ENCODE data around the gene IQCK.

Gene IQCK

DNA sequence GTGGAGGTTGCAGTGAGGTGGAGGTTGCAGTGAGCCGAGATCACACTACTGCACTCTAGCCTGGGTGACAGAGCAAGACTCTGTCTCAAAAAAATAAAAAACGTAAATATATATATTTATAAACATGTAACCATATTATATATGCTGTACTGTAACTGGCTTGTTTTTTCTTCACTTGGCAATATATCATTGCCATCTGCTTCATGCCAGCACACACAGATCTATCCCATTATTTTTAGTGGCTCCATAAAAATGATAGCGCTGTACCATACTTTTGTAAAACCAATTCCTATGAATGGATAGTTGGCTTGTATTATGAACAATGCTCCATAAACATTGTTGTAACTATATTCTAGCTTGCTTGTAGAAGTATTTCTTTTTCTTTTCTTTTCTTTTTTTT lies 117.1 kb downstream of the IQCK start:
- H3K4me1 ChIP-seq (ENCODE audit: insufficient read depth, low read length): peaks cover 7% of the 10 kb centered on the region
- no peaks in the 10 kb centered on the region for H3K27me3 ChIP-seq (ENCODE audit: insufficient read depth, low read length)
- peaks cover 3% of the 10 kb centered on the region for H3K36me3 ChIP-seq (ENCODE audit: insufficient read depth, low read length)
- no peak overlapping the region for H3K4me3 ChIP-seq (ENCODE audit: low read length)
- H3K9me3 ChIP-seq (ENCODE audit: low read length): no peaks in the 10 kb centered on the region
- no peak overlapping the region for H2AFZ ChIP-seq (ENCODE audit: low read depth, low read length)

DNA sequence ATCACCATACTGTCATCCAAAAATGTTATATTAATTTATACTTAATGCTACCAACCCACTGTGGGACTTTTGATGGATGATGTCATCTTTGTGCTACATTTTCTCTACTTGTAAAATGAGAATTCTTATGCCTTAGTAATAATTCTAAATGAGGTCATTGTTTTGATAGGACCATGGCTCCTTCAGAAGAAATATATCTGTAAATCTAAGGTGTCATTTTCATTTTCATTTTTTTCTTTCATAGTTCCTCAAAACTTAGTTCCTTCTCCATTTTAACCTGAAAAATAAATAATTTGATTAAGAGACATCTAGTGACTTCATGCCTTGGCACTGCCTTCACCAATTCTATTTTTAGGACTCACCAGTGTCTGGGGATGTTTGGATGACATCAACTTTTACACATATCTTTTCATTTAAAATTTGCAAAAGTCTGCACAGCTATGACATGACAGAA lies 117.9 kb downstream of the IQCK start:
- Histone ChIP-seq H3K9me3 (ENCODE audit: low read length) (no peaks in the 10 kb centered on the region), H3K27me3 (ENCODE audit: insufficient read depth, low read length) (no peaks in the 10 kb centered on the region), H3K36me3 (ENCODE audit: insufficient read depth, low read length) (no peaks in the 10 kb centered on the region), H3K4me3 (ENCODE audit: low read length) (no peak overlapping the region), H2AFZ (ENCODE audit: low read depth, low read length) (no peak overlapping the region), H3K4me1 (ENCODE audit: insufficient read depth, low read length) (peaks cover 7% of the 10 kb centered on the region)

DNA sequence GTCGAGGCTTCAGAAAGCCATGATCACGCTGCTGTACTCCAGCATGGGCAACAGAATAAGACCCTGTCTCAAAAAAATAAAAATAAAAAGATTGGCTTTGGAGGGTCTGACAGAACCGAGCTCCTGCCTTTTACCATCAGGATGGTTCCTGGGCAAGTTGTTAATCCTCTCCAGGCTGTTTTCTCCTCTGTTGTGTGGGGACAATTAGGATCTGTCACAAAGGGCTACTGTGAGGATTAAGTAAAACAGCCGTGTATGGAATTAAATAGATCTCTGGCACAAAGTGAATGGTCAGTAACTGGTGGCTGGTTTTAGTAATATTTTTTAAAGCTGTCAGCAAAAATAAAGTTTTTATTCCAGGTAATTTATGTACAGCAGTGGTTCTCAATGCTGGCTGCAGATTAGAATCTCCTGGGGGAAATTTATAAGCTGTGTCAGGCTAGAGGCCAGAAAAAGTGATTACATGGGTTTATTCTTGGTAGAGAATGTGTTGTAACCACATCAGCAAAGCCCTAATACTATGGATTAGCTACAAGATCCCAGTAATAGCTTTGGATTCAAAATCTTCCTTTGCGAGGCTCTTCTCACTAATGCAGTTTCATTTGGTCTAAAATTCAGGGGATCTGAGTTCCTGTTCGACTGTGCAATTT lies 119.4 kb downstream of the IQCK start:
- Histone ChIP-seq H3K36me3 (ENCODE audit: insufficient read depth, low read length) (no peaks in the 10 kb centered on the region), H2AFZ (ENCODE audit: low read depth, low read length) (no peak overlapping the region), H3K4me1 (ENCODE audit: insufficient read depth, low read length) (peaks cover 7% of the 10 kb centered on the region), H3K9me3 (ENCODE audit: low read length) (no peaks in the 10 kb centered on the region), H3K4me3 (ENCODE audit: low read length) (no peak overlapping the region), H3K27me3 (ENCODE audit: insufficient read depth, low read length) (no peaks in the 10 kb centered on the region)

DNA sequence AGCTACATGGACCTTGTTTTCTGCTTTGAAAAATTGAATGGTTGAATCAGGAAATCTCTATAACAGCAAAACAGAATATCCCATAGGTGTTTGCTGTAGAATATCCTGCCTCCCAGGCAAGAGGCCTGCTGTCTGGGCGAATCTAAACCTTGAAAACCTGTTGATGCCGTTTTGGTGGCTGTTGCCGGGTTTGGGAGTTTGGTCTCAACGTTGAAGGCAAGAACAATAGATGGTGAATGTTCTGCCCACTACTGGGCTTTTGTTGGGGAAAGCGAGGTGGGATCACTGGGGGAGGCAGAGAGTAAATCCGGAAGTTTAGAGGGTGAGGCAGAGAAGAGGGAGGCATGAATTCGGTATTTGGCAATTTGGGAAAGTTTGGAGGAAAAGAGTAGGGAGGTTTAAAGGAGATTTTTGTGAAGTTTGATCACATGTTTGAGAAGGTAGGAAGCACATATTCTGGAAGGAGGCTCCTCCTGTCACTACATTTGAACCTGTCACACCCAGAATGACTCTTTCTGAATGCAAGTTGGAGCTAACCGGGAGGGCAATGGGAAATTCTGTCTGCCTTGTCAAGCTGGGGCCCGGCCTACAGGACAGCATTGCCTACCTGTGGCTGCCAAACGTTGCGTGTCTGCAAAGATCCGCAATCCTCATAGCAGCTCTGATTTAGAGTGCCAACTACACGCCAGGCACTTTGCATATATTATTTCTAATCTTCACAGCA lies 120.1 kb downstream of the IQCK start:
- Histone ChIP-seq H3K27me3 (ENCODE audit: insufficient read depth, low read length) (no peaks in the 10 kb centered on the region), H3K4me3 (ENCODE audit: low read length) (no peak overlapping the region), H3K9me3 (ENCODE audit: low read length) (no peaks in the 10 kb centered on the region), H3K36me3 (ENCODE audit: insufficient read depth, low read length) (no peaks in the 10 kb centered on the region), H2AFZ (ENCODE audit: low read depth, low read length) (no peak overlapping the region), H3K4me1 (ENCODE audit: insufficient read depth, low read length) (peaks cover 7% of the 10 kb centered on the region)

DNA sequence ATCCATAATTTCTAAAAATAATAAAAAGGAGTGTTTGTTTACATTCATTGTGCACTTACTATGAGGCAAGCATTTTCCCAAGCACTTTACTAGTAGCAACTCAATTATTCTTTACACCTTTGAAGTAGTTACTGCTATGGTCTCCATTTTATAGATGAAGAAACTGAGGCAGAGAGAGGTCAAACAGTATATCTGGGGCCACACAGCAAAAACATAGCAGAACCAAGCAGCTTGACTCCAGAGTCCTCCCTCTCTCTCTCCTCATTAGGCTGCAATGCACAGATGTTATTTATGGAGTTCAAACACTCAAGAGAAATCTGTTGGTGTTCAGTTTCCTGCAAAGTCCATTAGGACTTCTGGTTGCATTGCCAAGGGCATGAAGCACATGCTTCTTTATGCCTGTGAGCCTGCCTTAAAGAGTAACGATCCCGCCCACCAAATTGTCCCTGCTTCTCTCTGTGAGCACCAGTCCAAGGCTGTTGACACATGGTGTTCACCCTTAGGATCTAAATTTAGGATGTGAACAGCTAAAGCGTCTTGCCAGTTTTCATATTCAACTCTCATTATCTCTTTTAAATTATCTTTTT lies 122.5 kb downstream of the IQCK start:
- Histone ChIP-seq H3K9me3 (ENCODE audit: low read length) (no peaks in the 10 kb centered on the region), H3K27me3 (ENCODE audit: insufficient read depth, low read length) (no peaks in the 10 kb centered on the region), H3K36me3 (ENCODE audit: insufficient read depth, low read length) (no peaks in the 10 kb centered on the region), H3K4me3 (ENCODE audit: low read length) (no peak overlapping the region), H2AFZ (ENCODE audit: low read depth, low read length) (no peak overlapping the region), H3K4me1 (ENCODE audit: insufficient read depth, low read length) (peaks cover 11% of the 10 kb centered on the region)

DNA sequence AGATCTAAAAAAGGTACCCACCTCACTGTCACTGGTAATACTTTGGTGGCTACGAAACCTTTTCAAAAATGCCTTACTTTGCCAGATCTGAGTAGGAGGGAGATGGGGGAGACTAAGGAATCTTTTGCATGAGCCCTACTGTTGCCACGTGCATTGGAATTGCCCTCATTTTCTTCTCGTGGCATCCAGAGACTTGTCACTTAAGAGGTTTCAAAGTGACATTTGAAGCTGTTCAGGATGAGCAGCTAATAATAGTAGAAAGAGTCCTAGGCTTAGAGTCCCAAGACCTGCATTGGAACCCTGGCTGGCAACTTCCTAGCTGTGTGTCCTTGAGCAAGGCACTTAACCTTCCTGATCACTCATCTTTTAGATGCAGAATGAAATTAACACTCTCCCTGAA lies 123.1 kb downstream of the IQCK start:
- no peaks in the 10 kb centered on the region for H3K36me3 ChIP-seq (ENCODE audit: insufficient read depth, low read length)
- no peaks in the 10 kb centered on the region for H3K27me3 ChIP-seq (ENCODE audit: insufficient read depth, low read length)
- H2AFZ ChIP-seq (ENCODE audit: low read depth, low read length): no peak overlapping the region
- H3K4me1 ChIP-seq (ENCODE audit: insufficient read depth, low read length): peaks cover 11% of the 10 kb centered on the region
- H3K9me3 ChIP-seq (ENCODE audit: low read length): no peaks in the 10 kb centered on the region
- no peak overlapping the region for H3K4me3 ChIP-seq (ENCODE audit: low read length)

DNA sequence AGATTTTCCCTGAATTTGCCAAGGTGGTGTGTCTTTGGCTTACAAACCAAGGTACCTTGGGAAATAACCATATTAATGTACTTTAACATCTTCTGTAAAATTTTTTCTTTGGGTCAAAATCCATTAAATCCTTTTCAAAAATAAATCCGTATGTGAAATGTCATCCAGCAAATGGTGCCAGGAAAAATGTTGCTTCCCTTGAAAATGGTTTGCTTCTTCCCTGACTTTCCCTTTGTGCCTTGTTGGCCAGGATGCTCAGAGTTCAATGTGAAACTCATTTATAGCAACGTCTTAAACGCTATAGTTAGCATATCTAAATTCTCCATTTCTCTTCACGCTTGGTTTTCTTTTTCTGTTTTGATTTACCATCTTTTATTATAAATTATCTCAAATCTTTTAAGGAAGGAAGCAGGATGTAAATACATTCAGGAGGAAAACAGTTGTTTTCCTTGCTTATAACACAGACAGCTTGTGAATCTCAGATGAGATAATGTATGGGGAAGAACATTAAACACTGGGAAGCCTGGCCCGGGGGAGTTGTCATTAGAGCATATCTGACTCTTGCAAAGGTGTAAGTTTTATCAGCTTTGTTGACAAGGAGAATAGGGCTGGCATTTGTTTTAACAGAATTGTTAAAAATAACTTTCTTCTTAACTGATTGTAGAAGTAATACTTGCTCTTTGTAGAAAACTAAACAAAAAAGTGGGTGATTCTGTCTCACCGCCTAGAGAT lies 124.5 kb downstream of the IQCK start:
- Histone ChIP-seq H3K9me3 (ENCODE audit: low read length) (no peaks in the 10 kb centered on the region), H3K36me3 (ENCODE audit: insufficient read depth, low read length) (no peaks in the 10 kb centered on the region), H2AFZ (ENCODE audit: low read depth, low read length) (no peak overlapping the region), H3K4me1 (ENCODE audit: insufficient read depth, low read length) (peaks cover 11% of the 10 kb centered on the region), H3K4me3 (ENCODE audit: low read length) (no peak overlapping the region), H3K27me3 (ENCODE audit: insufficient read depth, low read length) (no peaks in the 10 kb centered on the region)

DNA sequence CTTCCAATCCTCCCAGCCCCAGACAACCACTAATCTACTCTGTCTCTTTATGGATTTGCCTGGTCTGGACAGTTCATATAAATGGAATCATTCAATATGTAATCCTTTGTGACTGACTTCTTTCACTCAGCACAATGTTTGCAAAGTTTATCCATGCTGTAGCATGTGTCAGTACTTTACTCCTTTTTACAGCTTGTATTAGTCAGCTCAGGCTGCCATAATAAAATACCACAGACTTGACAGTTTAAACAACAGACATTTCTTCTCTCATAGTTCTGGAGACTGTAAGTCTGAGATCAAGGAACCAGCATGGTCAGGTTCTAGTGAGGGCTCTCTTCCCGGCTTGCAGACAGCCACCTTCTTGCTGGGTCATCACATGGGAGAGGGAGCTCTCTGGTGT lies 125.3 kb downstream of the IQCK start:
- Histone ChIP-seq H3K4me1 (ENCODE audit: insufficient read depth, low read length) (peaks cover 4% of the 10 kb centered on the region), H2AFZ (ENCODE audit: low read depth, low read length) (no peak overlapping the region), H3K9me3 (ENCODE audit: low read length) (no peaks in the 10 kb centered on the region), H3K27me3 (ENCODE audit: insufficient read depth, low read length) (no peaks in the 10 kb centered on the region), H3K36me3 (ENCODE audit: insufficient read depth, low read length) (no peaks in the 10 kb centered on the region), H3K4me3 (ENCODE audit: low read length) (no peak overlapping the region)

DNA sequence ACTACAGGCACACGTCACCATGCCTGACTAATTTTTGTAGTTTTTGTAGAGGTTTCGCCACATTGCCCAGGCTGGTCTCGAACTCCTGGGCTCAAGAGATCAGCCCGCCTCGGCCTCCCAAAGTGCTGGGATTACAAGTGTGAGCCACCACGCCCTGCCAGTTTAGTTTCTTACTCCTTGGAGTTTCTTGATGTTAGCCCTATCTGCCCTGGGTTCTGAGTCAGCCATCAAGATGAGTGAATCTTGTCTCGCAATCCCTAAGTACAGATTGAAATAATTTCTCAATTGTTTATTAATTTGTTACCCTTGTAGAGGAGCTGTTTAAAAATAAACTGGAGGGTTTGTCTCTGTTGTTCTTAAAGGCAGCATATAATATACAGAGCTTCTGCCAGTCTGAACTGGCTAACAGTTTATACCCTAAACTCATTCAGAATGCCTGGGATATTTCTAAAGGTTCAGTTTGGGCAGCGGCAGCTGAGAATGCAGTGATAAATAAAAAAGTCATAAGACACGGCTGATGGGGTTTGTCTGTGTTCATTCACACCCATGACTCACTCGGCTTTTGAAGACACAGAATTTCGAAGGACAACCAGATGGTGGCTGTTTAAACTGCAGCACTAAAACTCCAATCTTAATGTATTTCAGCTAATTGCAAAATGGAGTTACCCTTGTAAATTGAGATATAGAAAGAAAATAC lies 127.0 kb downstream of the IQCK start:
- H3K27me3 ChIP-seq (ENCODE audit: insufficient read depth, low read length): no peaks in the 10 kb centered on the region
- H3K4me1 ChIP-seq (ENCODE audit: insufficient read depth, low read length): peaks cover 4% of the 10 kb centered on the region
- no peak overlapping the region for H3K4me3 ChIP-seq (ENCODE audit: low read length)
- no peaks in the 10 kb centered on the region for H3K9me3 ChIP-seq (ENCODE audit: low read length)
- H2AFZ ChIP-seq (ENCODE audit: low read depth, low read length): no peak overlapping the region
- no peaks in the 10 kb centered on the region for H3K36me3 ChIP-seq (ENCODE audit: insufficient read depth, low read length)

DNA sequence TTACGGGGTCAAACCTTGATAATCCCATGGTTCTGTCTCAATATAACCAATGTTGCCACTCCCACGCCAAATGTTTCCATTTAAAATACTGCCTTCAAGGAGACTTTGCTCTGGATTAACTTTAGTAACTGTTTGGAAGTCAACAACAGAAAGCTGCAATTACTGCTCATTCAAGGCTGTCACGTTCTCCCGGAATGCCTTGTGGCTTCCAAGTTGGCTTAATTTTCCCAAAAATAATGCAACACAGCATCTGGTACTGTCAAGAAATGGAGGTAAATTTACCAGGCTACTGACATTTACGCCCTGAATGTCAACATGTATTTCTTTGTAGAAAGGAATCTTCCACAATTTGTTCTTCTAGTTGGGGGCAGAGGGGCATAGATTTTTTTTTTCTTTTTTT lies 128.4 kb downstream of the IQCK start:
- no peak overlapping the region for H3K4me3 ChIP-seq (ENCODE audit: low read length)
- peaks cover 12% of the 10 kb centered on the region for H3K4me1 ChIP-seq (ENCODE audit: insufficient read depth, low read length)
- no peaks in the 10 kb centered on the region for H3K9me3 ChIP-seq (ENCODE audit: low read length)
- no peaks in the 10 kb centered on the region for H3K36me3 ChIP-seq (ENCODE audit: insufficient read depth, low read length)
- H2AFZ ChIP-seq (ENCODE audit: low read depth, low read length): no peak overlapping the region
- H3K27me3 ChIP-seq (ENCODE audit: insufficient read depth, low read length): no peaks in the 10 kb centered on the region

DNA sequence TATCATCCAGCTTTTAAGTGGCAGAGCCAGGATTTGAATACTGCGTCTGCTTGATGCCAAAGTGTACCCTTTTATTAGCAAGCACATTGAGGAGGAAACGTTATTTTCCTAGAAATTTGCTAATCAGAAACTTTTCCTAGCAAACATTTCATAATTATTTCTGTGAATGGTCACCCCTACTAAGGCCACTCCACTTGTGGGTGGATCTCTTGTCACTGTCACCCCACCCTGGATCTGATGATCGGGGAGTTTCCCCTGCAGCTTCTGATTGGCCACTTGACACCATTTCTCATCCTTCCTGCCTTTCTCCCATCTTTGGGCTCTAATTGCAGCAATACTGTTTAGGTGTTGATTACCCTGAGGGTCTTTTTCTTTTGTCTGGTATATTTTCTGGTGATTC lies 130.7 kb downstream of the IQCK start:
- peaks cover 21% of the 10 kb centered on the region for H3K4me1 ChIP-seq (ENCODE audit: insufficient read depth, low read length)
- no peaks in the 10 kb centered on the region for H3K27me3 ChIP-seq (ENCODE audit: insufficient read depth, low read length)

DNA sequence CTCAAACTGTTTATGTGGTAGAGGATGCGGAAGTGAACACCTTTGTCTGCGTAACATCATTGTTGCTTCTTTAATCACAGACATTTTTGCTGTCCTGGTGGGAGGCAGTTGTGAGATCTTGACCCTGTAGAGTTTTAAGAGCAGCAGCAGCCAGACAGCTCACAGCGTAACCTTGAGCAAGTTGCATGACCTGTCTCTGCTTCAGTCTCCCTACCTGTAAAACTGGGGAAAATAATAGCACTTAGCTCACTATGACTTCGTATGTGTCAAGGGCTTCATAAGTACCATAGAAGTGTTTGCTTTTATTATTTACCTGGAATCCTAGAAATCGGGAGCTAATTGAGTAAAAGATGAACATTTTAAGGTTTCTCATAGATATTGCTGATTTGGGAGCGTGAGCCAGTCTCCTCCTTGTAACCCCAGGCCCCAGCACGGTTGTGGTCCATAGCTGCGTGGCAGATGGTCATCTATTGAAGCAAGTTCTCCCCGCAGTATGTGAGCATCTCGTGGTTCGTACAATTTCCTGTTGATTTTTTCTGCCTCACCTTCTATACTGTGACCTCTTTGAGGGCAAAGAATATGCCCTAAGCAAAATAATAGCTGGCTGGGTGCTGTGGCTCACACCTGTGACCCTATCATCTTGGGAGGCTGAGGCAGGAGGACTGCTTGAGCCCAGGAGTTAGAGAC lies 132.2 kb downstream of the IQCK start:
- Histone ChIP-seq H3K9me3 (ENCODE audit: low read length) (no peaks in the 10 kb centered on the region), H3K4me3 (ENCODE audit: low read length) (no peak overlapping the region), H2AFZ (ENCODE audit: low read depth, low read length) (no peak overlapping the region), H3K36me3 (ENCODE audit: insufficient read depth, low read length) (no peaks in the 10 kb centered on the region), H3K4me1 (ENCODE audit: insufficient read depth, low read length) (peaks cover 18% of the 10 kb centered on the region), H3K27me3 (ENCODE audit: insufficient read depth, low read length) (no peaks in the 10 kb centered on the region)

More for the DNA sequence above, 130.7 kb downstream of the IQCK start:
- Histone ChIP-seq H3K36me3 (ENCODE audit: insufficient read depth, low read length) (no peaks in the 10 kb centered on the region), H3K4me3 (ENCODE audit: low read length) (no peak overlapping the region), H3K9me3 (ENCODE audit: low read length) (no peaks in the 10 kb centered on the region), H2AFZ (ENCODE audit: low read depth, low read length) (no peak overlapping the region)

Data from neuron (in vitro differentiated cells).